Fibroblast of upper back skin (primary cell): ENCODE measurements around the gene POLDIP2.
A peak's percentile ranks its signal among the peaks of the same experiment; 100 is the strongest.

ENCODE experiments used
- DNase-seq: peaks from one replicate; pipeline ENCODE4 v3.0.0-alpha.2; 2013

Gene POLDIP2

GRCh38 chr17:28390141-28390540 is 32.8 kb upstream of the POLDIP2 start:
- no peak for DNase-seq

DNA sequence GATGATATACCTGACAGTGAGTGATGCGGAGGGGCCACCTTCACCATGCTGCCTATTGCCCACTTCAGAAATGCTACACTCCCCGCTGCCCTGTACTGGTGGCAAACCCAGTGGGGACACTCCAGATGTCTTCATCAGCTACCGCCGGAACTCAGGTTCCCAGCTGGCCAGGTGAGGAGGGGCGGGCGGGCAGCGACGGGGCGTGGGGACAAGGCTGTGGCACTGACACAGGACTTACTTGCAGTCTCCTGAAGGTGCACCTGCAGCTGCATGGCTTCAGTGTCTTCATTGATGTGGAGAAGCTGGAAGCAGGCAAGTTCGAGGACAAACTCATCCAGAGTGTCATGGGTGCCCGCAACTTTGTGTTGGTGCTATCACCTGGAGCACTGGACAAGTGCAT is 30.8 kb upstream of the POLDIP2 start:
- DNase-seq, result no peak

DNA sequence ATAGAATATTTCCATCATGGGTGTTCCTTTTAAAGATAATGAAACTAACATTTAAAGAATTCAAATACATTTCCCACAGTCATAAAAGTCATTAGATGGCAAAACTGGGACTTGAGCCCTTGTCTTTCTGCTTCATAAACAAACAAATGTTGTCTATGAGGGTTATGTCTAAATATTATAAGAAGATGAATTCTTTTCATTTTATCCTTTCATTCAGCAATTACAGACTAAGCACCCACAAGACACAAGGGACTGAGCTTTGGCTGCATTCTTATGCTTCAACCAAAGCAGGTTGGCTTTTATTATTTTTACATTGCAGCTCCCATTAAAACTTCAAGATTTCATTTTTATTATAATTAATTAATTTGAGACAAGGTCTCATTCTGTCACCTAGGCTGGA is 29.1 kb upstream of the POLDIP2 start:
- no peak for DNase-seq

DNA sequence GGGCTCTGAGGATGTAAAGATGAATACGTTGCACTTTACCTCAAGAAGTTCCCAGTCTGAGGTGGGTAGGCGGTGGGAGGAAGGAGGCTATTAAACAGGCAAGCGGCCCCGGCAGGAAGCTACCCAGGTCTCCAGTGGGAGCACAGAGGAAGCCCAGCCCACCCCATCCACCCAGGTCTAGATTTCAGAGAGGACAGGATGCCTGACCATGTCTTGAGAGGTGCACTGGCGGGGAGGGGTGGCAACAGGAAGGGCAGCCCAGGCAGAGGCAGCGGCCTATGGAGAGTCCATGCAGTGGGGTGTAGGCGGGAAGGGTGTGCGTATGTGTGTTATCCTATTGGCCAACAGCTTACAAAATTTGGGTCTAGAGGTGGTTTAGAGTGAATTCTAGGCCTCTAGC is 28.1 kb upstream of the POLDIP2 start:
- DNase-seq, result no peak

GRCh38 chr17:28385037-28385400 is 27.7 kb upstream of the POLDIP2 start:
- DNase-seq, result no peak

DNA sequence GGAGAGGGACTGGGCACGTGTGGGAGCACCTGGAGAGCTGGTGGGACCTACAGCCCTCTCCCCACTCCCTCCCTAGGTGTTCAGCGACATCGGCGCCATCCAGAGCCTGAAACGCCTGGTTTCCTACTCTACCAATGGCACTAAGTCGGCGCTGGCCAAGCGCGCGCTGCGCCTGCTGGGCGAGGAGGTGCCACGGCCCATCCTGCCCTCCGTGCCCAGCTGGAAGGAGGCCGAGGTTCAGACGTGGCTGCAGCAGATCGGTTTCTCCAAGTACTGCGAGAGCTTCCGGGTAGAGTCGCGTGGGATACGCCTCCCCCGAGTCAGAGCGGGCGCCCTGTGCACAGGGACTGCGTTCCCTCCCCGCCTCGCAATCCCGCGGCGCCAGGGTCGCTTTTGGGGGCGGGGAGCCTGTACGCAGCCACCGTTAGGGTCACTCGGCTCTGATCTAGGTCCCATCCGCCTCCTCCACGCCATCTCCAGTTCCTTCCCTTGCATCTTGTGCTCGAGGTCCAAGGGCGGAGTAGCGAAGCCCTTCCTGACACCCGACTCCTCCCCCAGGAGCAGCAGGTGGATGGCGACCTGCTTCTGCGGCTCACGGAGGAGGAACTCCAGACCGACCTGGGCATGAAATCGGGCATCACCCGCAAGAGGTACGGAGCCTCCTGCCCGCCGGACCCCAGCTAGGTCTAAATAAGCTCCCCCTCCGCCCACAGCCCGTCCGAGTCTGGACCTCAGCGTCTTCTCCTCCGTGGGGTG is 27.1 kb upstream of the POLDIP2 start:
- DNase-seq, result no peak

DNA sequence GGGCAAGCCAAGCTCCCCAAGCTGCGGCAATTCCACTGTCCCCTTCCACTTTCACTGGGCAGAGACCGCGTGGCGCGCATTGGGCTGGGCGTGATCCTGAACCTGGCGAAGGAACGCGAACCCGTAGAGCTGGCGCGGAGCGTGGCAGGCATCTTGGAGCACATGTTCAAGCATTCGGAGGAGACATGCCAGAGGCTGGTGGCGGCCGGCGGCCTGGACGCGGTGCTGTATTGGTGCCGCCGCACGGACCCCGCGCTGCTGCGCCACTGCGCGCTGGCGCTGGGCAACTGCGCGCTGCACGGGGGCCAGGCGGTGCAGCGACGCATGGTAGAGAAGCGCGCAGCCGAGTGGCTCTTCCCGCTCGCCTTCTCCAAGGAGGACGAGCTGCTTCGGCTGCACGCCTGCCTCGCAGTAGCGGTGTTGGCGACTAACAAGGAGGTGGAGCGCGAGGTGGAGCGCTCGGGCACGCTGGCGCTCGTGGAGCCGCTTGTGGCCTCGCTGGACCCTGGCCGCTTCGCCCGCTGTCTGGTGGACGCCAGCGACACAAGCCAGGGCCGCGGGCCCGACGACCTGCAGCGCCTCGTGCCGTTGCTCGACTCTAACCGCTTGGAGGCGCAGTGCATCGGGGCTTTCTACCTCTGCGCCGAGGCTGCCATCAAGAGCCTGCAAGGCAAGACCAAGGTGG is 24.0 kb upstream of the POLDIP2 start:
- no peak for DNase-seq

GRCh38 chr17:28379814-28380801 is 22.8 kb upstream of the POLDIP2 start:
- peak; percentile 19 for DNase-seq

DNA sequence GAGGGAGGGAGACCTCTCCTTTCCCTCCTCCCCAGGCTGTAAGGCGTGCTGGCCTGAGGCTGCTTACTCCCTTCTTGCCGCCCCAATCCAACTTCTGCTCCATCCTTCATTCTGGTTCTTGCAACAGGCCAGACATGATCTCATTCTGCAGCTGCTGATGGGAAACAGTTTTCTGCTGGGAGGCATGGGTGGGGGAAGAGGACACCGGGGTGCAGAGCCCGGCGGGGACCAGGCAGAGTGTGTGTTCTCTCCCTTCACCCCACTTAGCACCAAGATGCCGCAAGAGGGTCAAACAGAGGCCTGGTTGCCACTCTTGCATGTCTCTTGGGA is 15.6 kb upstream of the POLDIP2 start:
- no peak for DNase-seq

DNA sequence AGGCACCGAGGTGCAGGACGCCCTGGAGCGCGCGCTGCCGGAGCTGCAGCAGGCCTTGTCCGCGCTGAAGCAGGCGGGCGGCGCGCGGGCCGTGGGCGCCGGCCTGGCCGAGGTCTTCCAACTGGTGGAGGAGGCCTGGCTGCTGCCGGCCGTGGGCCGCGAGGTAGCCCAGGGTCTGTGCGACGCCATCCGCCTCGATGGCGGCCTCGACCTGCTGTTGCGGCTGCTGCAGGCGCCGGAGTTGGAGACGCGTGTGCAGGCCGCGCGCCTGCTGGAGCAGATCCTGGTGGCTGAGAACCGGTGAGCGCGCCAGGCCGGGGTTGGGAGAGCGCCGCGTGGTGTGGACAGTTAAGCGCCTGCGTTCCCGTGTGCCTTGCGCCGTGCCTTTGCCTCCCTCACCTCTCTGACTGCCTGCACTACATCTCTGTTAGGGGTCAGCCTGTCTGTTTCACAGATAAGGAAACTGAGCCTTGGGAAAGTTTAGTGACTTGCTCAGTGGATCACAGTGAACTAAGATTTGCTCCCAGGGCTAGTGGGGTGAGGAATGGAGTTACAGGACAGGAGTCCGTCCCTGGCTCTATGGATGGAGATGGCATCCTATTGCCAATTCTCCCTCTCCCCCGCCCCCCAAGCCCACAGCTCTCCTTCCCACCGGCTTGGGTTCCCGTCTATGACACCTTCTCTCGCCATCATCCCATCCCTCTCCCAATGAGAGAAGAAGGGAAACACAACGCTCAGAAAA is 15.0 kb upstream of the POLDIP2 start:
- DNase-seq, result peak; percentile 16

GRCh38 chr17:28371245-28372202 is 14.2 kb upstream of the POLDIP2 start, which contains the start of gene SARM1:
Gene SARM1, plus strand, starts transcription at chr17:28371694. Its CDS starts 339 bp downstream, at chr17:28372033.
- peak; percentile 90 for DNase-seq

DNA sequence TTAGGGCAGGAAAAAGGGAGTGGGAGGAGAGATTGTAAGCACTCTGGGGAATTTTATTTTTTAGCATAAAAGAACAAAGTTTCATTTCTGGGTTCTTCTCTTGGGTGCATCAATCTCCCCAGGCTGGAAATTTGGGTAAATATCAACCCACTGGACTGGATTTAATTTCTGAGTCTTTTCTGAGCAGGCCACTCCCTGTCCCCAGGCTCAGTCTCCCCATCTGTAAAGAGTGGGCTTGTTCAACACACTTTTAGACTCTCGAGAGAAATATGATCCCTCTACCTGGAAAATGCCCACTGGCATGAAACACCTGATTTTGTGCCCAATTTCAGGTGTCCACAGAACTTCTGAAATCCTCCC is 13.4 kb upstream of the POLDIP2 start:
- DNase-seq, result no peak

- DNase-seq, result peak; percentile 10
Observed at GRCh38 chr17:28370035-28370743, 12.9 kb upstream of the POLDIP2 start, which contains the start of gene VTN. Gene VTN, minus strand, starts transcription at chr17:28370307. Its CDS starts 104 bp downstream, at chr17:28370203.

DNA sequence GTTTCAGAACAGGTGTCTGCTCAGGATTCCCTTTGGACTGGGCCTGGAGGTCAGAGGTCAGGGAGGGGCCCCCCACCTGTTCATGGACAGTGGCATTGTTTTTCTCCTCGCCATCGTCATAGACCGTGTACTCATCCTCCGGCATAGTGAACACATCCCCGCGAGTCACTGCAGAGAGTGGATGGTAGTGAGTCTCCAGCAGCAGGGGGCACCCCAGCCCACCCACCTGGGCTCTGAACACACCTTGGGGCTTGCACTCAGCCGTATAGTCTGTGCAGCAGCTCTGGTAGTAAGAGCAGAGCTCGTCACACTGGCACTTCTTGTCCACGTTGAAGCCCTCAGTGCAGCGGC is 12.3 kb upstream of the POLDIP2 start:
- no peak for DNase-seq

DNA sequence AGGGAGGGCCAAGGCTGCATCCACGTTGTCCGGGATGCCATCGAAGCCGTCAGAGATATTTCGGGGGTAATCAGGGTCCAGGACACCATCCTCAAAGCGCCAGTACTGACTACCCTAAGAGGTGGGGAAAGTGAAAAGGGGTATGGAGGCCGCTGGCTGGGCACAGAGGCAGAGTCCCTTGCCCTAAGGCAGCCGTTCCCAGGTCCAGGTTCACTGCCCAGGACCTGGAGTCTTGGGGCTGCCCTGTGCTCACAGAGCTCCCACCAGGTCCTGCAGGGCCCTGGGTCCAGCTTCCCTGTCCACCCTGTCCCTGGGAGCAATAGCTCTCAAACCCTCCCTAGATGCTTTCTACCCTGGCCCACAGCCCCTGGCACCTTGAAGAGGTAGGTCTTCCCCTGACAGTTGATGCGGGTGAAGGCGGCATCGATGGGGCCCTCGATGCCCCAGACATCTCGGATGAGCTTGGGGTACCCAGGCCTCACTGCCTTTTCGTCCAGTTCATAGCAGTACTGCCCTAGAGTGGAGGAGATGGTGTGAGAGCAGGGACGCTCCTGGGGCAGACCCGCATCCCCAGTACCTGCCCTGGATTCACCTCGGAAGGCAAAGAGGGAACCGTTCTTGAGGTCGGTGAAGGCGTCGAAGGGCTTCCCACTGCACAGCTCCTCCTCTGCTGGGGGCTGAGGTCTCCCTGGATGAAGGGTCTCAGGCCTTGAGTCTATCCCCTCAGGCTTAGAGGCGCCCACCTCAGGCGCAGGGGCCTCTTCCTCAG is 11.8 kb upstream of the POLDIP2 start:
- DNase-seq, result no peak

DNA sequence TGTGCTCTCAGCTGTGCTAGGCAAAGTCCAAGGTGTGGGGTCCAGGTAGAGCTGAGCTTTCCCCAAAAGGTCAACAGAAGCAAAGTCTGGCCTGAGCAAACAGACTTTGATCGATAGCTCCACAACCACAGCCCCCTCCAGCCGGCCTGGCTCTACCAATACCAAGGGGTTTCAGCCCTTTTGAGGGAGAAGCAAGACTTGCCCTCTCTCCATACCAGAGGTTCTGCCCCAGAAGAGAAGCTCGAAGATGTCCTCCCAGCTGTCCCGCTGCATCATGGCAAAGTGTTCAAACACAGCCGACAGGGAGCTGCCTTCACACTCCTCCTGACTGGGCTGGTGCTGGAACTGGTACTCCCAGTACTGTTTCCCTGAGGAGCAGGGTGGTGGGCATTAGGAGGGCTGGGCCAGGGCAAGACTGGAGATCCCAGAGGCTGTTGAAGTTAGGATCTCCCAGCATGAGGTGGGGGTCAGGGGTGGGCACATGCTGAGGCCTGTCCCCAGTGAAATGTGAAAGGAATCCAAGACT is 11.0 kb upstream of the POLDIP2 start:
- no peak for DNase-seq

GRCh38 chr17:28367641-28368305 is 10.4 kb upstream of the POLDIP2 start:
- no peak for DNase-seq

DNA sequence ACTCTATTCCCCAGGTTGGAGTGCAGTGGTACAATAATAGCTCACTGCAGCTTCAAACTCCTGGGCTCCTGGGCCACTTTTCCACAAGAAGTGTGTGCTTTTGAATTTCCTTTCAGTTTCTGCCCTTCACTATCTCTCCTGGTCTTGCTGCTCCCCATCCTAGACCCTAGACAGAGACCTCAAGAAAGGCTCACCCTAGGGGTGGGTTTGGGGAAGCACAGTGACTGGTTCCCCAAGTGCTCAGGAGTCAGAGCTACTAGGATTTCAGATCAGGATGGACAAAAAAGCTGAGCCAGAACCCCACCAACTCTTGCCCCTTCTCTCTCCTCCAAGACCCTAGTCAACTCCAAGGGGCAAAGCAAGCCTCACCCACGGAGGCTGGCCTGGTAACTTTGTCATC is 9.3 kb upstream of the POLDIP2 start:
- DNase-seq, result no peak

- DNase-seq, result no peak
Observed at GRCh38 chr17:28365487-28365886, 8.2 kb upstream of the POLDIP2 start.
